Naive thymus-derived CD8-positive, alpha-beta T cell (primary cell): ENCODE measurements around the gene PLXNA2. TPM values are rescaled to one million over a fixed set of nuclear protein-coding genes. Genes with fewer than 3 reads are reported as not detected.

Source experiments
- ATAC-seq, 2 donors: fragments of 150-1000 bp; cut with Tn5 transposase in 1 of 2; sonication (Bioruptor Pico), chemical (Tn5 transposase) in 1 of 2; 1 replicate in 1 of 2; 2 replicates in 1 of 2; pipeline ENCODE4 v1.10.0; 2021; ENCODE audit warnings: mild to moderate bottlenecking in 2 of 2, moderate library complexity in 2 of 2
- POLR2A ChIA-PET: fragments of 350-600 bp; sonication (Branson Sonifier 250); formaldehyde crosslinking; loops from one replicate; lab custom pipeline; 2021; ENCODE audit warnings: antibody characterized with exemption; lab: Charles Lee
- DNase-seq, 10 donors: peaks; one replicate each; pipeline versions ENCODE4 v3.0.0 to v3.0.0-alpha.2; 2020 to 2022
- H3K27ac Mint-ChIP-seq, 10 donors: one replicate each; pipeline ENCODE4 v1.8.0; 2020 to 2022; ENCODE audit warnings: mild to moderate bottlenecking in 10 of 10, mixed read lengths in 10 of 10, moderate library complexity in 4 of 10, inconsistent platforms in 1 of 10
- H3K27me3 Mint-ChIP-seq, 5 donors: one replicate each; pipeline ENCODE4 v1.8.0; 2021 to 2022; ENCODE audit warnings: mixed read lengths in 5 of 5
- H3K36me3 Mint-ChIP-seq, 3 donors: one replicate each; pipeline ENCODE4 v1.8.0; 2020 to 2022; ENCODE audit warnings: mixed read lengths in 3 of 3, mild to moderate bottlenecking in 2 of 3, inconsistent platforms in 1 of 3
- H3K4me1 Mint-ChIP-seq, 4 donors: one replicate each; pipeline ENCODE4 v1.8.0; 2021 to 2022; ENCODE audit warnings: mixed read lengths in 4 of 4
- H3K4me3 Mint-ChIP-seq, 10 donors: one replicate each; pipeline ENCODE4 v1.8.0; 2020 to 2022; ENCODE audit warnings: mild to moderate bottlenecking in 10 of 10, mixed read lengths in 10 of 10, moderate library complexity in 6 of 10, inconsistent platforms in 1 of 10
- H3K9me3 Mint-ChIP-seq, 9 donors: one replicate each; pipeline ENCODE4 v1.8.0; 2020 to 2022; ENCODE audit warnings: mixed read lengths in 9 of 9, mild to moderate bottlenecking in 3 of 9, inconsistent platforms in 1 of 9, moderate library complexity in 1 of 9
- polyA plus RNA-seq, 3 donors: library from polyadenylated mRNA; unstranded; fragments of 300-500 nt; fragmentation: Illumina TruSeq; gene quantifications; one replicate each; pipeline ENCODE4 v1.2.3, GENCODE V29; 2021
- total RNA-seq, 8 experiments: library from RNA in 2 of 8; stranded (reverse) in 2 of 8; gene quantifications; one replicate each; pipeline ENCODE4 v1.2.3 and lab custom pipeline; 2021 to 2026

The PLXNA2 gene
- total and polyA plus RNA-seq, 5 experiments from 2014 or later: 0.06 to 7.7 (median 0.14) TPM

DNA sequence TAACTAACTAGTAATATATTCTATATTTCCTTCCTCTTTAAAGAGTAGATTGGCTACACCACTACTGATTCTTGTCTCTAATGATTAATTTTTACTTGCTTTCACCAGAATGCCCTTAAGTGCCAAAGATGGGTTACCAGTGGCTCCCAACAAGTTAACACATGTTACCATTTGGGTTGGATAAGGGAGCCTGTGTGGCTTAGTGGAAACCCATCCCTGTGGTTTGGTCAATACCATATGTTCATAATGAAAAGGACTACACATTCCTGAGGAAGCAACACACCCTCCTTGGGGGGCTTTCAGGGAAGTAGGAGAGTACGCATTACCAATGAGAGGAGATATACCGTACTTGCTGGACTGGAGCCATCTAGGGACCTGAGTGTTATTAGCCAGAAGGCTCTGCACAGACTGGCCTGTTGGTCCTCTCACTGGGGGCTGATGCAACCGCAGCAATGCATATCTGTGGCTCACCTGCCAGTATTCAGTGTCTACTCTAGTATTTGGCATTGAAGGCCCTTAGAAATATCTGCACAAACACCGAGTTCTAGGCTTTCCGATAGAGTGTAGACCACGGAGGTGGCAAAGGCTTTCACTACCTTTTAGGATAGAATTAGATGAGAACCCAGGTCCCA is 29.3 kb upstream of the PLXNA2 start:
- Mint-ChIP-seq H3K27me3 (peaks cover 21 to 81% (median 49%) of the 10 kb centered on the region in 5 donors), H3K4me3 (no peak overlapping the region), H3K4me1 (no peaks in the 10 kb centered on the region), H3K9me3 (no peaks in the 10 kb centered on the region), H3K36me3 (no peaks in the 10 kb centered on the region), H3K27ac (no peak overlapping the region)
- no peak for DNase-seq
- POLR2A ChIA-PET: no interaction called here
- ATAC-seq: no peak

DNA sequence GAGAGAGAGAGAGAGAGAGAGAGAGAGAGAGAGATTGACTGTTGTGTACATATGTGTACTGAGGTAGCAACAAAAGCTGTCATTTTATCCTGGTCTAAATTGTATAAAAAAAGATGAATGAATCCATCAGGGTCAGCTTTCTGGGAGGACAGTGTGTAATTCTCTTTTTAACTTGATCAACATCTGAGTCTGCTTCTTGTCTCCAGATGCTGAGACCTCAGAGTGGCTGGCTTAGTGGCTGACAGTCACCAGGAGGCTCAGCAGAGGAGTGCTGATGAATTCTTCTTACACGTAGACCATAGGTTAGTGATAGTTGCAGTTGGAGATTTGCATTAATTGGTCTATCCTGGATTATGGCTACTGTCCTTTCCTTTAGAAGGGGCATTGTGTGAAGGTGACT is 28.5 kb upstream of the PLXNA2 start:
- POLR2A ChIA-PET: interaction anchor here (0.6 kb wide), 1 partner anchor 29 kb away, joined by 3 read pairs; no protein-coding TSS in a partner anchor
- ATAC-seq (no peak), DNase-seq (no peak)
- Mint-ChIP-seq H3K27ac (no peak overlapping the region), H3K4me1 (no peaks in the 10 kb centered on the region), H3K4me3 (no peak overlapping the region), H3K27me3 (peaks cover 21 to 84% (median 52%) of the 10 kb centered on the region in 5 donors), H3K9me3 (no peaks in the 10 kb centered on the region), H3K36me3 (no peaks in the 10 kb centered on the region)

DNA sequence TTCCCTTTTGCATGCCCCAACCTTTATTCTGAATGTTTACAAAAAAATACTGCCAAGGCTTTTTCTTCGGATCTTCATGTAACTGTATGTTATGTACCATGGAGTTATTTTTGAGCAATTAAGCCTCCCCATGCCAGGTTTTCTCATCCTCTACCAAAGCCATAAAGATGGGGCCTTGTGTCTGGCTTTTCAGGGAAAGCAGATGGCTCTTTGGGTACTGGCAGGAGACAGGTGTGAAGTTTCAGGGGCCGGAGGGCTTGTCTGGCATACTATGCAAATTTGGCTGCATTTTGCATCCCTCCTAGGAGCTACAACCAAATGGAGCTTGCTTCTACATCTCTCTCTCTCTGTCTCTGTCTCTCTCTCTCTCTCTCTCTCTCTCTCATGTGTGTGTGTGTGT is 28.1 kb upstream of the PLXNA2 start:
- Mint-ChIP-seq H3K27ac (no peak overlapping the region), H3K9me3 (no peaks in the 10 kb centered on the region), H3K4me3 (no peak overlapping the region), H3K27me3 (peaks cover 21 to 84% (median 52%) of the 10 kb centered on the region in 5 donors), H3K4me1 (no peaks in the 10 kb centered on the region), H3K36me3 (no peaks in the 10 kb centered on the region)
- ATAC-seq: no peak
- DNase-seq: no peak
- POLR2A ChIA-PET: interaction anchor here (0.6 kb wide), 1 partner anchor 29 kb away, joined by 3 read pairs; no protein-coding TSS in a partner anchor

DNA sequence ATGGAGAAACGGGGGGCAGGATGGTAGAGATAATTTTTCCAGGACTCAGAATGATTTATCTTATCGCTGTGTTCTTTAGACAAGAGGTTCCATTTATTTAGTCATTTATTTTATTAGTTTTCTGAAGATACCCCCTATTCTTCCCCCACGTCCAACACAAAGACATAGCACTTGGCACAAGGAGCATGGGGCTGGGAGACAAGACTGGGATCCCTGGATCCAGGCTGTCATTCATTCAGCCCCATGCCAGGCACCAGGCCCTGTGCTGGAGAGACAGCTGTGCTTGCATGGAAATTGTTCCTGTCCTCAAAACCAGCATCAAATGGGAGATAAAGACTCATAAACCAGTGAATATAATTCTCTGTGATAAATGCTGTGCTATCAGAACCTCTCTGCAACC is 27.1 kb upstream of the PLXNA2 start:
- POLR2A ChIA-PET: no interaction called here
- no peak overlapping the region for H3K4me3 Mint-ChIP-seq
- no peak for ATAC-seq
- no peak overlapping the region for H3K27ac Mint-ChIP-seq
- H3K4me1 Mint-ChIP-seq: no peaks in the 10 kb centered on the region
- H3K27me3 Mint-ChIP-seq: peaks cover 20 to 84% (median 47%) of the 10 kb centered on the region in 5 donors
- no peaks in the 10 kb centered on the region for H3K36me3 Mint-ChIP-seq
- no peak for DNase-seq
- H3K9me3 Mint-ChIP-seq: no peaks in the 10 kb centered on the region

DNA sequence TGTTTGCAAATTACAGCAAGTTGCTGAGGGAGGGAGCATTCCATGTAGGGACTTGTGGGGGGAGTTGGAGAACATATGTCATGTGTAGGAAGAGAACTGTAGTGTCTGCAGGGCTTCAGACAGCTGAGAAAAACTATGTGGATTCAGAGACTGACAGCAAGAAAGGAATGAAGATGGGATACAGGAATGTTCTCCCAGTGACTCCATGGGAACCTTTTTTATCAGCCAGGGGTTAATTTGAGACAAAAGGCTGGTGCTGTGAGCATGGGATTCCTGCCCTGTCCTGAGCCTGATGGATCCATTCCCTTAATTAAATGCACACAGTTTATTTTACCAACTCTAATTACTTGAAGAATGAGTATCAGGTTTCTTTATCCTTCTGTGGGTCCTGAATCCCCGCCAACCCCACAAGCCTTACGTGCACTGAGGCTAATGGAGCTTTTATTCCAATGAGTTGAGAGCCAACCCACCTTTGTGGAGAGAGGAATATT is 26.5 kb upstream of the PLXNA2 start:
- Mint-ChIP-seq H3K4me3 (no peak overlapping the region), H3K27me3 (peaks cover 16 to 81% (median 43%) of the 10 kb centered on the region in 5 donors), H3K9me3 (no peaks in the 10 kb centered on the region), H3K36me3 (no peaks in the 10 kb centered on the region), H3K27ac (peak overlapping the region in 1 of 10 donors; percentile 1), H3K4me1 (no peaks in the 10 kb centered on the region)
- ATAC-seq (no peak), DNase-seq (no peak)
- POLR2A ChIA-PET: no interaction called here

DNA sequence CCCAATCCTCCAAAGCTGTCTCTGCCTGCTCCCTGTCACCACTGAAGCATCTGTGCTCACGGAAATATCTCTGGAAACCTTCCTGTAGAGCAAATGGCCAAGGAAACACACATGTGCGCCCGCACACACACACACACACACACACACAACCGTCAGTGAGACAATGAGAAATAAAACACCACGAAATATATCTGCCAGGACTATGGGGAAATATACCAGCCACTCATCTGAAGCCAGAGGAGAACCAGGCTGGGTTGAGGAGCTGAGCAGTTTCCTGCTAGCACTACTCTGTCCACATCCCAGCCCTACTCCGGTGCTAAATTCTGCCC is 25.1 kb upstream of the PLXNA2 start:
- no peak overlapping the region for H3K4me3 Mint-ChIP-seq
- no peak for DNase-seq
- H3K27ac Mint-ChIP-seq: no peak overlapping the region
- peaks cover 16 to 67% (median 40%) of the 10 kb centered on the region in 5 donors for H3K27me3 Mint-ChIP-seq
- no peaks in the 10 kb centered on the region for H3K36me3 Mint-ChIP-seq
- no peaks in the 10 kb centered on the region for H3K9me3 Mint-ChIP-seq
- no peaks in the 10 kb centered on the region for H3K4me1 Mint-ChIP-seq
- POLR2A ChIA-PET: no interaction called here
- ATAC-seq: no peak

DNA sequence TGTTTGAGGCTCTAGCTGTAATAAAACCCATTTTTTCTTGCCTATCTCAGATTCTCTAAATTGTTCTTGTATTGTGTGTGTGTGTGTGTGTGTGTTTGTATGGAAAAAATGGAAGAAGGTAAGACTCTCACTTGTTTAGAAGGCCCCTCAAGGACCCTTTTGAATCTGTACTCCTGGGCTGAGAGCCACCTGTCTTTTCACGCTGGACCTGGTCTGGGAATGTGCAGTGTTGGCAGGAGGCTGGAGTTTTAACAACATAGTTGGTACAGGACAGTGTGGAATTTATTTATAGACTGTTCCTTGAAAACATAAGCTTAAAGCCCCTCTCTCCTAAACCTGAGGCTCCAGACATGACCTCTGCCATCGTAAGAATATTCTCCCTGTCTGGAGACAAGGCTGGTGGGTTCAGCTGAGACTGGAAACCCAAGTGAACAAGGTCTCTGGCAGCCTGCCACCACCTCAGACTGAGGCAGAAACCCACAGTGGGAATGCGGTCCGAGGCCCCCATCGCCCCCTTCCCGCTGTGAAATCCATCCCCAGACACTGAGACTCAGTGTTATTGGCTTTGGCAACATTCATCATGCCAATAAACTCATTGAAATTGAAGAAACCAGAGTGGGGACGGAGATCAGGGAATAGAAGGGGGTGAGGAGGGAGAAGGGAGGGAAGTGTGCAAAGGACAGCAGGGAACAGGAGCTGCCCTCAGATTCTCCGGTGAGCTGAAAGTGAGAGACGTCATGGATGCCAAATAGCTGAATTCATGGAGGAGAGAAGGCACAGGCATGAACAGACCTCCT is 24.6 kb upstream of the PLXNA2 start:
- ATAC-seq (no peak), DNase-seq (no peak)
- Mint-ChIP-seq H3K36me3 (no peaks in the 10 kb centered on the region), H3K27me3 (peaks cover 16 to 64% (median 36%) of the 10 kb centered on the region in 5 donors), H3K27ac (no peak overlapping the region), H3K4me3 (no peak overlapping the region), H3K4me1 (no peaks in the 10 kb centered on the region), H3K9me3 (no peaks in the 10 kb centered on the region)
- POLR2A ChIA-PET: no interaction called here

DNA sequence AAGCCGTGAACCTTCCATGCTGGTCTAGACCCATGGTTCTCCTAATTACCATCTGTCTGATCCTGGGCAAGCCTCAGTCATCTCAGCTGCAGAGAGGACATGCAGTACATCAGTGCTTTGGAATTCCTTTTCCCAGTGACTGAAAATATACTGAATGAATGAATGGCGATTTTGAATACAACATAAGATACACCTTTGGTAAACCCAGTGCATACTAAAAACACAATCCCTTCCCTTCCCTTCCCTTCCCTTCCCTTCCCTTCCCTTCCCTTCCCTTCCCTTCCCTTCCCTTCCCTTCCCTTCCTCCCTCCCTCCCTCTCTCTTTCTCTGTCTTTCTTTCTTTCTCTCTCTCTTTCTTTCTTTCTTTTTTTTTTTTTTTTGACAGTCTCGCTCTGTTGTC is 21.3 kb upstream of the PLXNA2 start:
- ATAC-seq: no peak
- Mint-ChIP-seq H3K27ac (no peak overlapping the region), H3K9me3 (peaks cover 0 to under 1% (median 0%) of the 10 kb centered on the region in 9 donors), H3K4me1 (no peaks in the 10 kb centered on the region), H3K36me3 (no peaks in the 10 kb centered on the region), H3K27me3 (peaks cover 13 to 54% (median 35%) of the 10 kb centered on the region in 5 donors), H3K4me3 (no peak overlapping the region)
- POLR2A ChIA-PET: no interaction called here
- DNase-seq: no peak

DNA sequence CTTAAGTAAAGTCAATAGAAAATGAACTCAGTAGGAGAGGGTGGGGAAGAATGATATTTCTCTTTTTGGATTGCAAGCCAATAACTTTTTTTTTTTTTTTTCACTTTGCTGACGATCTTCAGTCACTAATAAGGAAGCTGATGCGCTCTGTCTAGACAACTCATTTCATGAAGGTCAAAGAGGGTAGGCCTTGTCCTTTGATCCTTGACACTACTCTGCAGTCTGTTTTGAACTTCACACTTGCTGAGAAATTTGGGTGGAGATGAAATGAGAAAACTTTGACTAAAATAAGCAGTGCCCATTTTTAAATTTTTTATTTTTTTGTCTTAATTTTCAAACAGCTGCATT is 20.9 kb upstream of the PLXNA2 start:
- H3K27me3 Mint-ChIP-seq: peaks cover 12 to 54% (median 36%) of the 10 kb centered on the region in 5 donors
- H3K4me3 Mint-ChIP-seq: no peak overlapping the region
- no peaks in the 10 kb centered on the region for H3K36me3 Mint-ChIP-seq
- ATAC-seq: no peak
- DNase-seq: no peak
- H3K4me1 Mint-ChIP-seq: no peaks in the 10 kb centered on the region
- no peak overlapping the region for H3K27ac Mint-ChIP-seq
- H3K9me3 Mint-ChIP-seq: peaks cover 0 to 5% (median 0%) of the 10 kb centered on the region in 9 donors
- POLR2A ChIA-PET: no interaction called here

DNA sequence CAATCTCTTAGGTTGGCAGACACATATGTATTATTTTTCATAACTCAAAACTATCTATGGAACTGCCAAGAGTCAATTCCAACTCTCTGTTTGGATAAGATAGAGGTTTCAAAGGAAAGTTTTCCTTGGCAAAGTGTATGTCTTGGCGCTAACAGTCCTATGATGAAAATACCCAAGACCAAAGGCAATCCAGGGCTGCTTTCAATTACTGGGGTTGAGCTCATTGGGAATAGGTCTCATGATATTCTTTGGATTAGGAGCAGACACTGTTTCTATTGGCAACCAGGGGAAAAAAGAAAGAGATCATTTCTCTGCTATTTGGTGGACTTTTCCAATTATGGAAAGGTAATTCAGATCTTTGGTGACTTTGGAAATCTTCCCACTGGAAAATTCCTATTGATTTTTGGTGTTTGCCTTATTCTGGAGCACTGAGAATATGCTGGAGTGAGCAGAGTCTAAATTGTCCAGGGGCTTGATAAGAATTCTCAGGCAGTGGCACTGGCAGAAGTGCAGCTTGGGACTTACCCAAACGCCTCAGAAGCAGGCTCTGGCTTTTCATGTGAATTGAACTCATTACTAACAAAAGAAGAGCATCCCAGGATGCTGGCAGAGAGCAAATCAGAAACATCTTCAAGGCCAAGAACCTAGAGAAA is 20.4 kb upstream of the PLXNA2 start:
- no peaks in the 10 kb centered on the region for H3K36me3 Mint-ChIP-seq
- H3K4me3 Mint-ChIP-seq: no peak overlapping the region
- DNase-seq (no peak), ATAC-seq (no peak)
- peaks cover 10 to 54% (median 35%) of the 10 kb centered on the region in 5 donors for H3K27me3 Mint-ChIP-seq
- H3K9me3 Mint-ChIP-seq: peaks cover 0 to 5% (median 0%) of the 10 kb centered on the region in 9 donors
- no peak overlapping the region for H3K27ac Mint-ChIP-seq
- H3K4me1 Mint-ChIP-seq: no peaks in the 10 kb centered on the region
- POLR2A ChIA-PET: no interaction called here

DNA sequence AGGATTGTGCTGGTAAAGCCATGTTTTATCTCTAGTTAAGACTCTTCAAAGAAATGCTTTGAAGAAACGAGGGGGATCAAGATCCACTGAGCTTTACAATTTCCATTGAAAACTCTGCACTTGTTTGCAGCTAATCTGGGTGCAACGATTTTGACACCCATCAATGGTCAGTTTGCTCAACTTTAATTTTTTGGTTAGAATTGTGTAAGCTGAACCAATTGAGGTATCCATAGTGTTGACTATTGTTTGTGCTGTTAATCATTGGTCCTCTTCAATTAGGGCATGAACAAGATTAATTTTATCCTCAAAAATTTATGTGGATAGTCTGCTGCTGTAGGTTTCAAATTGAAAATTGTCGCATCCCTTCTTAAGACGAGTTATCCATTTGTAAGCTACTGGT is 17.7 kb upstream of the PLXNA2 start:
- POLR2A ChIA-PET: no interaction called here
- H3K27me3 Mint-ChIP-seq: peaks cover 9 to 53% (median 31%) of the 10 kb centered on the region in 5 donors
- DNase-seq: no peak
- H3K36me3 Mint-ChIP-seq: no peaks in the 10 kb centered on the region
- no peak overlapping the region for H3K27ac Mint-ChIP-seq
- H3K4me1 Mint-ChIP-seq: no peaks in the 10 kb centered on the region
- H3K9me3 Mint-ChIP-seq: peaks cover 0 to 8% (median 2%) of the 10 kb centered on the region in 9 donors
- ATAC-seq: no peak
- peak overlapping the region in 1 of 10 donors; percentile 30 for H3K4me3 Mint-ChIP-seq

DNA sequence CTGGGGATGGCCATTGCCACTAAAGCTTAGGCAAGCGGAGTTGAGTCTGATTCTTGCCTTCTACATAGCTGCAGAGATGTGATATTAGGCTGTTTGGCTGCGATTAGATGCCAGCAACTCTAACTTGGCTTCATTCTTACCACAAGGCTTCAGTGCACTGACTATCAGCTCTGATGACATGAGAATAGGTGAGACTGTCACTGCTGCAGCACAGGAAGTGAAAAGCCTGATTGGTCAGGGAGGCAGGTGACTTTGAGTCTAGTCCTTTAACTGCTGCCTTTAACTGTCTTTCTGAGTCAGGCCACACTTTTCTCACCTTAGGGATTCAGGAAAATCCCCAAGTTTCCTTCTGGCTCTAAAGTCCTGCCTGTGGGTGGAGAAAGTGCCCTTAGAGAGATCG is 14.1 kb upstream of the PLXNA2 start:
- peaks cover 0 to 8% (median 2%) of the 10 kb centered on the region in 9 donors for H3K9me3 Mint-ChIP-seq
- POLR2A ChIA-PET: interaction anchor here (1.3 kb wide), 1 partner anchor 13 kb away, joined by 3 read pairs; no protein-coding TSS in a partner anchor
- ATAC-seq: no peak
- H3K36me3 Mint-ChIP-seq: no peaks in the 10 kb centered on the region
- no peak overlapping the region for H3K4me3 Mint-ChIP-seq
- H3K27me3 Mint-ChIP-seq: peaks cover 18 to 75% (median 35%) of the 10 kb centered on the region in 5 donors
- no peak for DNase-seq
- H3K27ac Mint-ChIP-seq: no peak overlapping the region
- no peaks in the 10 kb centered on the region for H3K4me1 Mint-ChIP-seq

DNA sequence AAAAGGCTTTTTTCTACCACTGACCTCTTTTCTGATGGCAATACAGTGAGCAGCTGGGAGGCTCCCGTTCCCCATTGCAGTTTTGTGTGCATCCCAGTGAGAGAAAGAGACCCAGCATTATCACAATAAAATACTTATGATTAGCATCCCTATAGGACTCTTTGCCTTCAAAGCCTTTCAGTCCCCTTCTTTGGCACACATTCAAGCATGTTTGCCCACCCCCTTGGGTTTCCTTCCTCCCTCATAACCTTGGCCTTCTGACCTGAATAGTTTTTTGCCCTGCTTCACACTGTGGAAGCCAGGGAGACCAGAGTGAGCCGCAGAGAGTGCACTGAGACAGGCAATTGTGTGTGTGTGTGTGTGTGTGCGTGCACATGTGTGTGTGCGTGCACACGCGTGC is 13.2 kb upstream of the PLXNA2 start:
- Mint-ChIP-seq H3K9me3 (peaks cover 0 to 8% (median 2%) of the 10 kb centered on the region in 9 donors), H3K4me3 (no peak overlapping the region), H3K27ac (peak overlapping the region in 1 of 10 donors; percentile 45), H3K27me3 (peaks cover 18 to 78% (median 37%) of the 10 kb centered on the region in 5 donors), H3K36me3 (no peaks in the 10 kb centered on the region), H3K4me1 (no peaks in the 10 kb centered on the region)
- POLR2A ChIA-PET: no interaction called here
- DNase-seq (no peak), ATAC-seq (no peak)
